ENCODE results near the gene TRIP12. TPM values are rescaled to one million over a fixed set of nuclear protein-coding genes. Genes with fewer than 3 reads are reported as not detected.

TRIP12 gene
- total RNA-seq, 1 experiment from 2014 or later = 265 TPM

DNA sequence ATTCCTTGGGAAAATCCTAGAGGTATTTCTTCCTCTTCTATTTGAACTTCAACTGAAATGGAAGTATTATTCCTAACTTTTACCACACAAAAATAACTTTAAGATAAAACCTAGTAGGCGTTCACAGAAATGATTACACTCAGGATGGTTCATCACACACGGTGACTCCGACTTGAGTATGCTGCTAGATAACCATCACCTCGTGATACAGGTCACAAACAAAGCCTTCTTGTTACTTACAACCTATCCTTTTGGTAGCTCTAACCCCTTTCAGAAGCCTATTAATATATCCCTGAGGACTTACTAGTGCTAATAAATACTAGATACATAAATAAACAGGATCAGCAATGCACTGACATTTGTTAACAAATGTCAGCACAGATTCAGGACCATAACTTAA lies 106.5 kb downstream of the TRIP12 start:
- intact Hi-C loops (cut with micrococcal nuclease) = no loop called here
- no peak overlapping the region for H3K27ac Mint-ChIP-seq (ENCODE audit: low read depth, unreplicated experiment)
- H3K27me3 Mint-ChIP-seq (ENCODE audit: insufficient read depth, unreplicated experiment) = no peaks in the 10 kb centered on the region
- H3K4me3 Mint-ChIP-seq (ENCODE audit: unreplicated experiment) = no peak overlapping the region
- H3K9me3 Mint-ChIP-seq (ENCODE audit: unreplicated experiment) = no peaks in the 10 kb centered on the region
- ChIA-PET CTCF (interaction anchor here (0.6 to 2.3 kb wide), 8 partner anchors 13 to 1651 kb away, joined by 3 to 13 read pairs (median 4); no protein-coding TSS in a partner anchor), POLR2A (interaction anchor here (0.7 to 1.3 kb wide), 4 partner anchors 12 to 1257 kb away, joined by 3 to 6 read pairs (median 4); partner anchors contain the start of genes FBXO36 and TRIP12)
- DNase-seq (ENCODE audit: unreplicated experiment) = no peak
- H3K36me3 Mint-ChIP-seq (ENCODE audit: insufficient read depth, unreplicated experiment) = peaks cover 63% of the 10 kb centered on the region
- peaks cover 14% of the 10 kb centered on the region for H3K4me1 Mint-ChIP-seq (ENCODE audit: insufficient read depth, unreplicated experiment)
- no TSS peak for BruUV-seq (replicated peaks)
- TF ChIP-seq CTCF (IDR thresholded peaks at IDR 0.05; ENCODE audit: unreplicated experiment) = no peak

- H3K36me3 Mint-ChIP-seq (ENCODE audit: insufficient read depth, unreplicated experiment) = peaks cover 89% of the 10 kb centered on the region
- ChIA-PET CTCF (interaction anchor here (1.0 to 1.1 kb wide), 2 partner anchors 10 to 31 kb away, joined by 4 read pairs; no protein-coding TSS in a partner anchor), POLR2A (interaction anchor here (0.7 to 1.0 kb wide), 2 partner anchors 10 to 12 kb away, joined by 3 to 4 read pairs; no protein-coding TSS in a partner anchor)
- H3K4me1 Mint-ChIP-seq (ENCODE audit: insufficient read depth, unreplicated experiment) = peaks cover 4% of the 10 kb centered on the region
- intact Hi-C loops (cut with micrococcal nuclease) = no loop called here
- no peaks in the 10 kb centered on the region for H3K27me3 Mint-ChIP-seq (ENCODE audit: insufficient read depth, unreplicated experiment)
- no peaks in the 10 kb centered on the region for H3K9me3 Mint-ChIP-seq (ENCODE audit: unreplicated experiment)
- no TSS peak for BruUV-seq (replicated peaks)
- no peak overlapping the region for H3K27ac Mint-ChIP-seq (ENCODE audit: low read depth, unreplicated experiment)
- no peak for TF ChIP-seq CTCF (IDR thresholded peaks at IDR 0.05; ENCODE audit: unreplicated experiment)
- H3K4me3 Mint-ChIP-seq (ENCODE audit: unreplicated experiment) = no peak overlapping the region
- DNase-seq (ENCODE audit: unreplicated experiment) = no peak
These were observed 111.0 kb downstream of the TRIP12 start for GRCh38 chr2:229810786-229811185.

GRCh38 chr2:229805559-229805958 lies 116.2 kb downstream of the TRIP12 start:
- peaks cover 92% of the 10 kb centered on the region for H3K36me3 Mint-ChIP-seq (ENCODE audit: insufficient read depth, unreplicated experiment)
- no peak overlapping the region for H3K4me3 Mint-ChIP-seq (ENCODE audit: unreplicated experiment)
- no peak for TF ChIP-seq CTCF (IDR thresholded peaks at IDR 0.05; ENCODE audit: unreplicated experiment)
- BruUV-seq (replicated peaks) = no TSS peak
- ChIA-PET CTCF (interaction anchor here (0.6 to 2.1 kb wide), 3 partner anchors 12 to 287 kb away, joined by 3 to 6 read pairs (median 3); no protein-coding TSS in a partner anchor), POLR2A (interaction anchor here (0.8 kb wide), 1 partner anchor 33 kb away, joined by 3 read pairs; no protein-coding TSS in a partner anchor)
- intact Hi-C loops (cut with micrococcal nuclease) = no loop called here
- peaks cover 8% of the 10 kb centered on the region for H3K4me1 Mint-ChIP-seq (ENCODE audit: insufficient read depth, unreplicated experiment)
- DNase-seq (ENCODE audit: unreplicated experiment) = no peak
- no peaks in the 10 kb centered on the region for H3K9me3 Mint-ChIP-seq (ENCODE audit: unreplicated experiment)
- H3K27me3 Mint-ChIP-seq (ENCODE audit: insufficient read depth, unreplicated experiment) = no peaks in the 10 kb centered on the region
- H3K27ac Mint-ChIP-seq (ENCODE audit: low read depth, unreplicated experiment) = no peak overlapping the region

DNA sequence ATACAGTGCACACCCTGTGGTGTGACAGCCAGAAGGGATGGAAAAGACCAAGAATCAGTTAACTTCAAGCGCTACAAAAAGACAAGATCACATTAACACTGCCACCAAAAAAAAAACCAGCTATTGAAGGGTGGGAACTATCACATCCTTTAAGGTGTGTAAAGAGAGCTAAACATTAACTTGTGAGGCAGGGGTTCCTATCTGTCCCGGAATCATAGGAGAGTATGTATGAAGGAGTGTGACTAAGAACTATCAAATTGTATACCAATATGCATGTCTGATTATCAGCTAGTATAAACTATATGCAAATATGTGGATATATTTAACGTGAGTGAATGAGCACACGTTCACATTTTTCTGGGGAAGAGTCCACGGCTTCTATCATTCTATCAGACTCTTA lies 119.0 kb downstream of the TRIP12 start:
- Mint-ChIP-seq H3K4me1 (ENCODE audit: insufficient read depth, unreplicated experiment) (peaks cover 9% of the 10 kb centered on the region), H3K4me3 (ENCODE audit: unreplicated experiment) (no peak overlapping the region), H3K27me3 (ENCODE audit: insufficient read depth, unreplicated experiment) (no peaks in the 10 kb centered on the region), H3K9me3 (ENCODE audit: unreplicated experiment) (no peaks in the 10 kb centered on the region), H3K36me3 (ENCODE audit: insufficient read depth, unreplicated experiment) (peaks cover 91% of the 10 kb centered on the region), H3K27ac (ENCODE audit: low read depth, unreplicated experiment) (no peak overlapping the region)
- ChIA-PET CTCF (interaction anchor here (0.5 to 1.5 kb wide), 8 partner anchors 12 to 803 kb away, joined by 3 to 5 read pairs (median 3); no protein-coding TSS in a partner anchor), POLR2A (no interaction called here)
- BruUV-seq (replicated peaks) = no TSS peak
- intact Hi-C loops (cut with micrococcal nuclease) = loop anchor here (5.0 kb wide), 1 partner anchor 810 kb away; no protein-coding TSS in a partner anchor
- no peak for DNase-seq (ENCODE audit: unreplicated experiment)
- TF ChIP-seq CTCF (IDR thresholded peaks at IDR 0.05; ENCODE audit: unreplicated experiment) = no peak
